RWPE1 (cell line): ENCODE data around the gene PTPN14.

Experiments used
- CTCF ChIA-PET: fragments of 350-600 bp; sonication (Branson Sonifier 250); formaldehyde crosslinking; extraction: SDS; loops from one replicate; lab custom pipeline; 2021; lab: Yijun Ruan, JAX
- POLR2A ChIA-PET: fragments of 400-600 bp; formaldehyde crosslinking; extraction: SDS; loops from one replicate; lab custom pipeline; 2020; ENCODE audit warnings: antibody characterized with exemption; ENCODE audit not compliant: low non-redundant PET; lab: Yijun Ruan, JAX
- DNase-seq: peaks from one replicate; pipeline ENCODE4 v3.0.0; 2012; ENCODE audit warnings: low spot score
- H3K27ac ChIP-seq: fragments of 450-650 bp; 2 replicates; pipeline ENCODE4 v1.5.1; 2017
- CTCF ChIP-seq: fragments of 450-650 bp; conservative IDR thresholded peaks from 2 replicates; pipeline ENCODE4 v1.5.1; 2017; ENCODE audit warnings: low read depth, mild to moderate bottlenecking

The PTPN14 gene

GRCh38 chr1:214370615-214371014 is 180.8 kb downstream of the PTPN14 start:
- DNase-seq, result no peak
- ChIA-PET CTCF (interaction anchor here (0.7 to 1.0 kb wide), 2 partner anchors 10 to 38 kb away, joined by 4 to 6 read pairs; no protein-coding TSS in a partner anchor), POLR2A (no interaction called here)
- no peak overlapping the region for H3K27ac ChIP-seq
- no peak for TF ChIP-seq CTCF

GRCh38 chr1:214369364-214369763 is 182.0 kb downstream of the PTPN14 start:
- H3K27ac ChIP-seq, result no peak overlapping the region
- no peak for DNase-seq
- ChIA-PET POLR2A (no interaction called here), CTCF (interaction anchor here (0.5 to 0.8 kb wide), 3 partner anchors 143 to 1105 kb away, joined by 3 read pairs; no protein-coding TSS in a partner anchor)
- no peak for TF ChIP-seq CTCF

GRCh38 chr1:214367841-214368240 is 183.6 kb downstream of the PTPN14 start:
- no peak overlapping the region for H3K27ac ChIP-seq
- ChIA-PET POLR2A (no interaction called here), CTCF (no interaction called here)
- no peak for TF ChIP-seq CTCF
- no peak for DNase-seq

GRCh38 chr1:214364786-214365295 is 186.6 kb downstream of the PTPN14 start:
- no peak overlapping the region for H3K27ac ChIP-seq

GRCh38 chr1:214364386-214364785 is 187.0 kb downstream of the PTPN14 start:
- no peak for DNase-seq
- H3K27ac ChIP-seq, result no peak overlapping the region
- POLR2A ChIA-PET, result no interaction called here
- no peak for TF ChIP-seq CTCF
- CTCF ChIA-PET, result interaction anchor here (0.7 kb wide), 1 partner anchor 1858 kb away, joined by 4 read pairs; no protein-coding TSS in a partner anchor

More at GRCh38 chr1:214364786-214365295, 186.6 kb downstream of the PTPN14 start:
- DNase-seq, result no peak
- ChIA-PET CTCF (interaction anchor here (0.7 kb wide), 1 partner anchor 1858 kb away, joined by 4 read pairs; no protein-coding TSS in a partner anchor), POLR2A (no interaction called here)
- TF ChIP-seq CTCF, result no peak

- POLR2A ChIA-PET, result no interaction called here
- CTCF ChIA-PET, result no interaction called here
- no peak for DNase-seq
- TF ChIP-seq CTCF, result no peak
- H3K27ac ChIP-seq, result no peak overlapping the region
Observed at GRCh38 chr1:214363386-214363785, 188.0 kb downstream of the PTPN14 start.
